ENCODE results near the gene USP3.

USP3 gene

GRCh38 chr15:63507878-63508818 is 3.8 kb downstream of the USP3 start:
- Histone ChIP-seq H3K4me1 (ENCODE audit: control insufficient read depth, insufficient read depth, low read length, poor library complexity, severe bottlenecking) (peaks cover 38% of the 10 kb centered on the region), H3K9me3 (ENCODE audit: control insufficient read depth, low read length) (no peaks in the 10 kb centered on the region), H3K36me3 (ENCODE audit: control insufficient read depth, insufficient read depth, low read length) (no peaks in the 10 kb centered on the region), H3K27ac (ENCODE audit: low read depth, low read length, severe bottlenecking) (no peak overlapping the region), H3K4me3 (ENCODE audit: extremely low read depth, insufficient read depth, low read length, poor library complexity, severe bottlenecking) (no peak overlapping the region)
- WGBS, 2 experiments (ENCODE audit: insufficient coverage in 2 of 2), result 86% methylated on average over 1 of the region's 2 CpGs

GRCh38 chr15:63509056-63509954 is 4.9 kb downstream of the USP3 start:
- Histone ChIP-seq H3K36me3 (ENCODE audit: control insufficient read depth, insufficient read depth, low read length) (no peaks in the 10 kb centered on the region), H3K4me1 (ENCODE audit: control insufficient read depth, insufficient read depth, low read length, poor library complexity, severe bottlenecking) (peaks cover 33% of the 10 kb centered on the region), H3K9me3 (ENCODE audit: control insufficient read depth, low read length) (no peaks in the 10 kb centered on the region), H3K4me3 (ENCODE audit: extremely low read depth, insufficient read depth, low read length, poor library complexity, severe bottlenecking) (no peak overlapping the region), H3K27ac (ENCODE audit: low read depth, low read length, severe bottlenecking) (peak overlapping the region; percentile 51)
- whole genome bisulfite sequencing, 2 experiments (ENCODE audit: insufficient coverage in 2 of 2), result 73 to 83% methylated on average over 1 to 3 of the region's 6 CpGs

GRCh38 chr15:63509955-63510940 is 5.9 kb downstream of the USP3 start:
- no peaks in the 10 kb centered on the region for H3K36me3 ChIP-seq (ENCODE audit: control insufficient read depth, insufficient read depth, low read length)
- WGBS, 2 experiments (ENCODE audit: insufficient coverage in 2 of 2), result no CpG with 5 or more reads among the region's 5 CpGs
- peak overlapping the region; percentile 51 for H3K27ac ChIP-seq (ENCODE audit: low read depth, low read length, severe bottlenecking)
- H3K9me3 ChIP-seq (ENCODE audit: control insufficient read depth, low read length), result no peaks in the 10 kb centered on the region
- H3K4me3 ChIP-seq (ENCODE audit: extremely low read depth, insufficient read depth, low read length, poor library complexity, severe bottlenecking), result no peak overlapping the region
- peaks cover 33% of the 10 kb centered on the region for H3K4me1 ChIP-seq (ENCODE audit: control insufficient read depth, insufficient read depth, low read length, poor library complexity, severe bottlenecking)

GRCh38 chr15:63512148-63512547 is 7.8 kb downstream of the USP3 start:
- 87 to 89% methylated on average over 5 of the region's 5 CpGs for WGBS, 2 experiments (ENCODE audit: insufficient coverage in 2 of 2)
- Histone ChIP-seq H3K4me1 (ENCODE audit: control insufficient read depth, insufficient read depth, low read length, poor library complexity, severe bottlenecking) (peaks cover 27% of the 10 kb centered on the region), H3K36me3 (ENCODE audit: control insufficient read depth, insufficient read depth, low read length) (no peaks in the 10 kb centered on the region), H3K4me3 (ENCODE audit: extremely low read depth, insufficient read depth, low read length, poor library complexity, severe bottlenecking) (no peak overlapping the region), H3K27ac (ENCODE audit: low read depth, low read length, severe bottlenecking) (no peak overlapping the region), H3K9me3 (ENCODE audit: control insufficient read depth, low read length) (no peaks in the 10 kb centered on the region)

GRCh38 chr15:63513271-63513670 is 8.9 kb downstream of the USP3 start:
- Histone ChIP-seq H3K27ac (ENCODE audit: low read depth, low read length, severe bottlenecking) (no peak overlapping the region), H3K4me3 (ENCODE audit: extremely low read depth, insufficient read depth, low read length, poor library complexity, severe bottlenecking) (no peak overlapping the region), H3K36me3 (ENCODE audit: control insufficient read depth, insufficient read depth, low read length) (no peaks in the 10 kb centered on the region), H3K9me3 (ENCODE audit: control insufficient read depth, low read length) (no peaks in the 10 kb centered on the region), H3K4me1 (ENCODE audit: control insufficient read depth, insufficient read depth, low read length, poor library complexity, severe bottlenecking) (peaks cover 28% of the 10 kb centered on the region)
- 90 to 94% methylated on average over 4 to 5 of the region's 6 CpGs for WGBS, 2 experiments (ENCODE audit: insufficient coverage in 2 of 2)

GRCh38 chr15:63513728-63514127 is 9.3 kb downstream of the USP3 start:
- peaks cover 24% of the 10 kb centered on the region for H3K4me1 ChIP-seq (ENCODE audit: control insufficient read depth, insufficient read depth, low read length, poor library complexity, severe bottlenecking)
- H3K9me3 ChIP-seq (ENCODE audit: control insufficient read depth, low read length), result no peaks in the 10 kb centered on the region
- no peak overlapping the region for H3K4me3 ChIP-seq (ENCODE audit: extremely low read depth, insufficient read depth, low read length, poor library complexity, severe bottlenecking)
- H3K27ac ChIP-seq (ENCODE audit: low read depth, low read length, severe bottlenecking), result no peak overlapping the region
- WGBS, 2 experiments (ENCODE audit: insufficient coverage in 2 of 2), result 100% methylated on average over 1 of the region's 3 CpGs
- no peaks in the 10 kb centered on the region for H3K36me3 ChIP-seq (ENCODE audit: control insufficient read depth, insufficient read depth, low read length)

GRCh38 chr15:63514531-63514943 is 10.1 kb downstream of the USP3 start:
- Histone ChIP-seq H3K36me3 (ENCODE audit: control insufficient read depth, insufficient read depth, low read length) (no peaks in the 10 kb centered on the region), H3K9me3 (ENCODE audit: control insufficient read depth, low read length) (no peaks in the 10 kb centered on the region), H3K27ac (ENCODE audit: low read depth, low read length, severe bottlenecking) (no peak overlapping the region), H3K4me1 (ENCODE audit: control insufficient read depth, insufficient read depth, low read length, poor library complexity, severe bottlenecking) (peaks cover 16% of the 10 kb centered on the region), H3K4me3 (ENCODE audit: extremely low read depth, insufficient read depth, low read length, poor library complexity, severe bottlenecking) (no peak overlapping the region)
- no CpG with 5 or more reads among the region's 1 CpG for WGBS, 2 experiments (ENCODE audit: insufficient coverage in 2 of 2)

- H3K27ac ChIP-seq (ENCODE audit: low read depth, low read length, severe bottlenecking), result no peak overlapping the region
- H3K4me1 ChIP-seq (ENCODE audit: control insufficient read depth, insufficient read depth, low read length, poor library complexity, severe bottlenecking), result peaks cover 11% of the 10 kb centered on the region
- H3K4me3 ChIP-seq (ENCODE audit: extremely low read depth, insufficient read depth, low read length, poor library complexity, severe bottlenecking), result no peak overlapping the region
- H3K36me3 ChIP-seq (ENCODE audit: control insufficient read depth, insufficient read depth, low read length), result no peaks in the 10 kb centered on the region
- no peaks in the 10 kb centered on the region for H3K9me3 ChIP-seq (ENCODE audit: control insufficient read depth, low read length)
Measured at GRCh38 chr15:63517202-63517601, 12.8 kb downstream of the USP3 start.

GRCh38 chr15:63517628-63518027 is 13.2 kb downstream of the USP3 start:
- H3K27ac ChIP-seq (ENCODE audit: low read depth, low read length, severe bottlenecking), result no peak overlapping the region
- H3K9me3 ChIP-seq (ENCODE audit: control insufficient read depth, low read length), result no peaks in the 10 kb centered on the region
- no peaks in the 10 kb centered on the region for H3K36me3 ChIP-seq (ENCODE audit: control insufficient read depth, insufficient read depth, low read length)
- 10 to 25% methylated on average over 1 of the region's 1 CpG for WGBS, 2 experiments (ENCODE audit: insufficient coverage in 2 of 2)
- peaks cover 11% of the 10 kb centered on the region for H3K4me1 ChIP-seq (ENCODE audit: control insufficient read depth, insufficient read depth, low read length, poor library complexity, severe bottlenecking)
- H3K4me3 ChIP-seq (ENCODE audit: extremely low read depth, insufficient read depth, low read length, poor library complexity, severe bottlenecking), result no peak overlapping the region

- Histone ChIP-seq H3K27ac (ENCODE audit: low read depth, low read length, severe bottlenecking) (no peak overlapping the region), H3K4me3 (ENCODE audit: extremely low read depth, insufficient read depth, low read length, poor library complexity, severe bottlenecking) (no peak overlapping the region), H3K4me1 (ENCODE audit: control insufficient read depth, insufficient read depth, low read length, poor library complexity, severe bottlenecking) (peaks cover 13% of the 10 kb centered on the region), H3K9me3 (ENCODE audit: control insufficient read depth, low read length) (no peaks in the 10 kb centered on the region), H3K36me3 (ENCODE audit: control insufficient read depth, insufficient read depth, low read length) (no peaks in the 10 kb centered on the region)
- WGBS, 2 experiments (ENCODE audit: insufficient coverage in 2 of 2), result 87 to 94% methylated on average over 2 to 4 of the region's 4 CpGs
Measured at GRCh38 chr15:63519041-63519440, 14.6 kb downstream of the USP3 start.
